Measurements from ENCODE around the gene TRABD2B.

Gene TRABD2B

GRCh38 chr1:47854552-47855144, 142.5 kb downstream of the TRABD2B start:
- no peak overlapping the region for H3K27ac ChIP-seq (ENCODE audit: low read depth, low read length)
- H3K4me1 ChIP-seq (ENCODE audit: control insufficient read depth in 1 of 2, insufficient read depth in 2 of 2, low read length in 2 of 2), result peaks cover 6 to 16% of the 10 kb centered on the region in 2 donors
- no peaks in the 10 kb centered on the region for H3K27me3 ChIP-seq (ENCODE audit: control insufficient read depth in 1 of 2, insufficient read depth in 2 of 2, low read length in 2 of 2)
- no peak overlapping the region for H3K4me3 ChIP-seq (ENCODE audit: low read depth in 1 of 2, low read length in 2 of 2)
- H3K36me3 ChIP-seq (ENCODE audit: control insufficient read depth in 1 of 2, insufficient read depth in 2 of 2, low read length in 2 of 2), result no peaks in the 10 kb centered on the region
- H3K9me3 ChIP-seq (ENCODE audit: control insufficient read depth in 1 of 2, low read length in 2 of 2), result no peaks in the 10 kb centered on the region
- no peak overlapping the region for H3K9ac ChIP-seq (ENCODE audit: low read depth in 1 of 2, low read length in 2 of 2)

- H3K4me3 ChIP-seq (ENCODE audit: low read depth in 1 of 2, low read length in 2 of 2), result no peak overlapping the region
- H3K9me3 ChIP-seq (ENCODE audit: control insufficient read depth in 1 of 2, low read length in 2 of 2), result no peaks in the 10 kb centered on the region
- no peaks in the 10 kb centered on the region for H3K36me3 ChIP-seq (ENCODE audit: control insufficient read depth in 1 of 2, insufficient read depth in 2 of 2, low read length in 2 of 2)
- no peak overlapping the region for H3K9ac ChIP-seq (ENCODE audit: low read depth in 1 of 2, low read length in 2 of 2)
- no peak overlapping the region for H3K27ac ChIP-seq (ENCODE audit: low read depth, low read length)
- peaks cover 12 to 24% of the 10 kb centered on the region in 2 donors for H3K4me1 ChIP-seq (ENCODE audit: control insufficient read depth in 1 of 2, insufficient read depth in 2 of 2, low read length in 2 of 2)
- no peaks in the 10 kb centered on the region for H3K27me3 ChIP-seq (ENCODE audit: control insufficient read depth in 1 of 2, insufficient read depth in 2 of 2, low read length in 2 of 2)
Measured at GRCh38 chr1:47853852-47854251, 143.3 kb downstream of the TRABD2B start.

GRCh38 chr1:47853059-47853458, 144.1 kb downstream of the TRABD2B start:
- Histone ChIP-seq H3K4me3 (ENCODE audit: low read depth in 1 of 2, low read length in 2 of 2) (no peak overlapping the region), H3K4me1 (ENCODE audit: control insufficient read depth in 1 of 2, insufficient read depth in 2 of 2, low read length in 2 of 2) (peaks cover 15 to 21% of the 10 kb centered on the region in 2 donors), H3K27ac (ENCODE audit: low read depth, low read length) (no peak overlapping the region), H3K27me3 (ENCODE audit: control insufficient read depth in 1 of 2, insufficient read depth in 2 of 2, low read length in 2 of 2) (no peaks in the 10 kb centered on the region), H3K36me3 (ENCODE audit: control insufficient read depth in 1 of 2, insufficient read depth in 2 of 2, low read length in 2 of 2) (no peaks in the 10 kb centered on the region), H3K9me3 (ENCODE audit: control insufficient read depth in 1 of 2, low read length in 2 of 2) (no peaks in the 10 kb centered on the region), H3K9ac (ENCODE audit: low read depth in 1 of 2, low read length in 2 of 2) (no peak overlapping the region)

GRCh38 chr1:47852006-47852718, 145.0 kb downstream of the TRABD2B start:
- Histone ChIP-seq H3K27me3 (ENCODE audit: control insufficient read depth in 1 of 2, insufficient read depth in 2 of 2, low read length in 2 of 2) (no peaks in the 10 kb centered on the region), H3K27ac (ENCODE audit: low read depth, low read length) (no peak overlapping the region), H3K9me3 (ENCODE audit: control insufficient read depth in 1 of 2, low read length in 2 of 2) (no peaks in the 10 kb centered on the region), H3K4me3 (ENCODE audit: low read depth in 1 of 2, low read length in 2 of 2) (no peak overlapping the region), H3K9ac (ENCODE audit: low read depth in 1 of 2, low read length in 2 of 2) (no peak overlapping the region), H3K4me1 (ENCODE audit: control insufficient read depth in 1 of 2, insufficient read depth in 2 of 2, low read length in 2 of 2) (peaks cover 9 to 16% of the 10 kb centered on the region in 2 donors), H3K36me3 (ENCODE audit: control insufficient read depth in 1 of 2, insufficient read depth in 2 of 2, low read length in 2 of 2) (no peaks in the 10 kb centered on the region)

GRCh38 chr1:47850451-47850850, 146.7 kb downstream of the TRABD2B start:
- no peak overlapping the region for H3K9ac ChIP-seq (ENCODE audit: low read depth in 1 of 2, low read length in 2 of 2)
- H3K4me1 ChIP-seq (ENCODE audit: control insufficient read depth in 1 of 2, insufficient read depth in 2 of 2, low read length in 2 of 2), result peaks cover 8 to 12% of the 10 kb centered on the region in 2 donors
- H3K9me3 ChIP-seq (ENCODE audit: control insufficient read depth in 1 of 2, low read length in 2 of 2), result no peaks in the 10 kb centered on the region
- H3K36me3 ChIP-seq (ENCODE audit: control insufficient read depth in 1 of 2, insufficient read depth in 2 of 2, low read length in 2 of 2), result no peaks in the 10 kb centered on the region
- H3K27ac ChIP-seq (ENCODE audit: low read depth, low read length), result no peak overlapping the region
- no peak overlapping the region for H3K4me3 ChIP-seq (ENCODE audit: low read depth in 1 of 2, low read length in 2 of 2)
- no peaks in the 10 kb centered on the region for H3K27me3 ChIP-seq (ENCODE audit: control insufficient read depth in 1 of 2, insufficient read depth in 2 of 2, low read length in 2 of 2)

GRCh38 chr1:47849591-47850261, 147.5 kb downstream of the TRABD2B start:
- Histone ChIP-seq H3K27me3 (ENCODE audit: control insufficient read depth in 1 of 2, insufficient read depth in 2 of 2, low read length in 2 of 2) (no peaks in the 10 kb centered on the region), H3K36me3 (ENCODE audit: control insufficient read depth in 1 of 2, insufficient read depth in 2 of 2, low read length in 2 of 2) (no peaks in the 10 kb centered on the region), H3K9me3 (ENCODE audit: control insufficient read depth in 1 of 2, low read length in 2 of 2) (no peaks in the 10 kb centered on the region), H3K4me1 (ENCODE audit: control insufficient read depth in 1 of 2, insufficient read depth in 2 of 2, low read length in 2 of 2) (peaks cover 8 to 12% of the 10 kb centered on the region in 2 donors), H3K27ac (ENCODE audit: low read depth, low read length) (no peak overlapping the region), H3K9ac (ENCODE audit: low read depth in 1 of 2, low read length in 2 of 2) (no peak overlapping the region), H3K4me3 (ENCODE audit: low read depth in 1 of 2, low read length in 2 of 2) (no peak overlapping the region)

- no peak overlapping the region for H3K27ac ChIP-seq (ENCODE audit: low read depth, low read length)
- H3K4me3 ChIP-seq (ENCODE audit: low read depth in 1 of 2, low read length in 2 of 2), result no peak overlapping the region
- no peaks in the 10 kb centered on the region for H3K9me3 ChIP-seq (ENCODE audit: control insufficient read depth in 1 of 2, low read length in 2 of 2)
- H3K4me1 ChIP-seq (ENCODE audit: control insufficient read depth in 1 of 2, insufficient read depth in 2 of 2, low read length in 2 of 2), result peaks cover 8 to 12% of the 10 kb centered on the region in 2 donors
- H3K27me3 ChIP-seq (ENCODE audit: control insufficient read depth in 1 of 2, insufficient read depth in 2 of 2, low read length in 2 of 2), result no peaks in the 10 kb centered on the region
- no peaks in the 10 kb centered on the region for H3K36me3 ChIP-seq (ENCODE audit: control insufficient read depth in 1 of 2, insufficient read depth in 2 of 2, low read length in 2 of 2)
- H3K9ac ChIP-seq (ENCODE audit: low read depth in 1 of 2, low read length in 2 of 2), result no peak overlapping the region
Measured at GRCh38 chr1:47849005-47849521, 148.1 kb downstream of the TRABD2B start.

GRCh38 chr1:47847763-47848162, 149.4 kb downstream of the TRABD2B start:
- peaks cover 8 to 12% of the 10 kb centered on the region in 2 donors for H3K4me1 ChIP-seq (ENCODE audit: control insufficient read depth in 1 of 2, insufficient read depth in 2 of 2, low read length in 2 of 2)
- H3K36me3 ChIP-seq (ENCODE audit: control insufficient read depth in 1 of 2, insufficient read depth in 2 of 2, low read length in 2 of 2), result no peaks in the 10 kb centered on the region
- H3K27ac ChIP-seq (ENCODE audit: low read depth, low read length), result no peak overlapping the region
- H3K27me3 ChIP-seq (ENCODE audit: control insufficient read depth in 1 of 2, insufficient read depth in 2 of 2, low read length in 2 of 2), result no peaks in the 10 kb centered on the region
- H3K9me3 ChIP-seq (ENCODE audit: control insufficient read depth in 1 of 2, low read length in 2 of 2), result no peaks in the 10 kb centered on the region
- no peak overlapping the region for H3K9ac ChIP-seq (ENCODE audit: low read depth in 1 of 2, low read length in 2 of 2)
- H3K4me3 ChIP-seq (ENCODE audit: low read depth in 1 of 2, low read length in 2 of 2), result no peak overlapping the region

GRCh38 chr1:47844558-47844955, 152.6 kb downstream of the TRABD2B start:
- H3K36me3 ChIP-seq (ENCODE audit: control insufficient read depth in 1 of 2, insufficient read depth in 2 of 2, low read length in 2 of 2), result no peaks in the 10 kb centered on the region
- H3K4me1 ChIP-seq (ENCODE audit: control insufficient read depth in 1 of 2, insufficient read depth in 2 of 2, low read length in 2 of 2), result peaks cover 13 to 15% of the 10 kb centered on the region in 2 donors
- H3K27ac ChIP-seq (ENCODE audit: low read depth, low read length), result no peak overlapping the region
- no peaks in the 10 kb centered on the region for H3K27me3 ChIP-seq (ENCODE audit: control insufficient read depth in 1 of 2, insufficient read depth in 2 of 2, low read length in 2 of 2)
- no peaks in the 10 kb centered on the region for H3K9me3 ChIP-seq (ENCODE audit: control insufficient read depth in 1 of 2, low read length in 2 of 2)
- H3K4me3 ChIP-seq (ENCODE audit: low read depth in 1 of 2, low read length in 2 of 2), result no peak overlapping the region
- no peak overlapping the region for H3K9ac ChIP-seq (ENCODE audit: low read depth in 1 of 2, low read length in 2 of 2)

Measured in duodenal mucosa (tissue), 2 donors.